ENCODE data around the gene ICA1. TPM values are rescaled to one million over a fixed set of nuclear protein-coding genes. Genes with fewer than 3 reads are reported as not detected.

The ICA1 gene
- total RNA-seq, 1 donor from 2014 or later, result 0.72 TPM

DNA sequence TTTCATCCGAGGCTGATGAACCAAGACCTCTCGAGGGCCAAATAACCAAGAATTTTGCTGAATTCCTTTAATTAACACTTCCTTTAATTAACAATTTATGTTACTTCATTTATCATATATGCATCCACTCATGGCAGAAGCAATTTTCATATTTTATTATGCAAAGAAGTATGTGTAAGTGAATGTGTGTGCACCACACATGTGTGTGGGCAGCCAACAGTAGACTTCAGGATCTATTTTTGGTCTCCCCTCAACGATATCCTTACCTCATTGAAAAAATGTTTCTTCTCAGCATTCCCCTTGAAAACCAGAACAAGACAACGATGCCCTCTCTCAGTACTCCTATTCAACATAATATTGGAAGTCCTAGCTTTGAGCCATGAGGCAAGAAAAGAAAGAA is 96.8 kb downstream of the ICA1 start:
- Mint-ChIP-seq H3K4me1 (no peaks in the 10 kb centered on the region), H3K36me3 (ENCODE audit: low read depth) (no peaks in the 10 kb centered on the region), H3K27ac (no peak overlapping the region), H3K27me3 (peaks cover 8% of the 10 kb centered on the region), H3K4me3 (no peak overlapping the region), H3K9me3 (peaks cover 5% of the 10 kb centered on the region)
- no peak for DNase-seq
- intact Hi-C loops (cut with micrococcal nuclease), result no loop called here

DNA sequence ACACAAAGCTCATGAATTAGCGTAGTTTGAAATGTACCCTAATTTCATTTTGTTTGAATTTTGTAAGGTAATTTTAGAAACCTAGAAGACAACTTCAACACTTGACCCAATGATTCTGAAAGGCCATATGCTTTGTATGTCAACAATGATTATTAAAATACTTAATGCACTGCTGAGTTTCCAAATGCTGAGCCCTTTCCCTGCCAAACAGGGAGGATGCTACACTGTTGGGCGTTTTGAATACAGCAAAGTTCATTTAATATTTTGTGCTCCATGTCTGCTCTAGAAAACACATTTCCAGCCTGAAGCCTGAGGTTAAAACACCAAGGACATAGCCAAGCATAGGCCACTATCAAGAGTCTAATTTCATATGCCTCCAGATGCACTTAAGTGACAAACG is 99.8 kb downstream of the ICA1 start:
- H3K4me1 Mint-ChIP-seq, result no peaks in the 10 kb centered on the region
- intact Hi-C loops (cut with micrococcal nuclease), result no loop called here
- peaks cover 2% of the 10 kb centered on the region for H3K27me3 Mint-ChIP-seq
- H3K27ac Mint-ChIP-seq, result no peak overlapping the region
- no peaks in the 10 kb centered on the region for H3K36me3 Mint-ChIP-seq (ENCODE audit: low read depth)
- no peak for DNase-seq
- no peak overlapping the region for H3K4me3 Mint-ChIP-seq
- peaks cover 5% of the 10 kb centered on the region for H3K9me3 Mint-ChIP-seq

DNA sequence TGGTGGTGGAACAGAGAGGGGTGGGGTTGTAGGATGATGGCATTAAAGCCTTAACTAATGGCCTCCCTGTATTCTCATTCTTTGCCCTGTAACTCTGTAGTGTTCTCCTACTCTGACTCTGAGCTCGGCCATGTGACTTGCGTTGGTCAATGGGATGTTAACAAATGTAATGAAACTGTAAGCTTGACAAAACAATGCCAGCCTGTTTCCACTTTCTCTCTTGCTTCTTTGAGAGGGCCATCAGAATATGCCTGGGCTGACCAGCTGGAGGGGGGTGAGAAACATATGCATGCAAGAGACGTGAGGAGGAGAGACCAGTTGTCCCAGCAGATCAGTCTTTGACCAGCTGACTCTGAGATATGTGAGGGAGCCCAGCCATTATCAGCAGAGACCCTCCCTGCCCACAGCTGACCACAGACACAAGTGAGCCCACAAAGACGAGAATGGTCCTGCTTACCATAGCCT is 100.6 kb downstream of the ICA1 start:
- no peak for DNase-seq
- Mint-ChIP-seq H3K4me1 (no peaks in the 10 kb centered on the region), H3K27me3 (peaks cover 3% of the 10 kb centered on the region), H3K27ac (no peak overlapping the region), H3K4me3 (no peak overlapping the region), H3K9me3 (peaks cover 5% of the 10 kb centered on the region), H3K36me3 (ENCODE audit: low read depth) (no peaks in the 10 kb centered on the region)
- intact Hi-C loops (cut with micrococcal nuclease), result no loop called here

DNA sequence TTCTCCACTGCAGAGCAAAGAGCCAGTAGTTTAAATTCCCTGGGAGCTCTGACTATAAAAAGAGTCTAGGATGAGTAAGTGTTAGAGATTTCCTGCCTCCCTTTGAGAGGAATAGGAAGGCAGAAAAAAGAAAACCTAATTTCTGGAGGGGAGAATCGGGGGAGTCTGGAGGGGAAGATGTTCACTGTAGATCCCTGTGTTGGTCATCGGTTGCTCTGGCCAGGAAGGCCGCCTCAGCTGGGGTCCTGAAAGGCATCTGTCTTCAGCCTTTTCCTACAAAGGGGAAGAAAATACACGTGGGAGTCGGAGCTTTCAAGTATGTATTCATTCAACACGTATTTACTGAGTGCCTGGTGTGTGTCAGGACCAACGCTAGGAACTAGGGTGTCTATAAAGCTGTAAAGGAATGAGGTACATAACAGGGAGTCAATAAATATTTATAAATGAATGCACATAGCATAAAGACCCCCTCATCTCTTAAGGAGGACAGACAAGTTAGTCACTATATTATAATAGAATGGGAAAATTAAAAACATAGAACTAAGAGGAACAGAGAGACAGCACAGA is 101.1 kb downstream of the ICA1 start:
- Mint-ChIP-seq H3K9me3 (peaks cover 5% of the 10 kb centered on the region), H3K27ac (no peak overlapping the region), H3K27me3 (peaks cover 5% of the 10 kb centered on the region), H3K4me3 (no peak overlapping the region), H3K36me3 (ENCODE audit: low read depth) (no peaks in the 10 kb centered on the region), H3K4me1 (no peaks in the 10 kb centered on the region)
- DNase-seq, result no peak
- intact Hi-C loops (cut with micrococcal nuclease), result no loop called here

DNA sequence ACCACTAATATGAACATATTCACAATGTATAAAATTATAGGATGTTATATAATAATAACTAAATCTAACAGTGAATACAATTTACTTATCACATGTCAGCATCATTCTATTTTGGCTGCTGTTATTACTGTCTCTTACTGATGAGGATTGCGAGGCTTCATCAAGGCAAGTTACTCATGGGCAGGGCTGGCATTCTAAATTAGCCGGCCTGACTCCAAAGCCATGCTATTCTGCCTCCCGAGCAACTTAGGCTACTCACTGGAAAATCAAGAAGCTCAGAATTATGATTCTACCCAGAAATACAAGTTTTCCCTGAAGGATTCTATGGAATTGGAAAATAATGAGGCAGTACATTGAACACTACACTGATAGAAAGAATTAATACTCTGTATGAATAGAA is 101.7 kb downstream of the ICA1 start:
- intact Hi-C loops (cut with micrococcal nuclease), result no loop called here
- H3K4me1 Mint-ChIP-seq, result no peaks in the 10 kb centered on the region
- no peak for DNase-seq
- H3K36me3 Mint-ChIP-seq (ENCODE audit: low read depth), result no peaks in the 10 kb centered on the region
- H3K27ac Mint-ChIP-seq, result no peak overlapping the region
- no peak overlapping the region for H3K4me3 Mint-ChIP-seq
- H3K27me3 Mint-ChIP-seq, result peaks cover 5% of the 10 kb centered on the region
- H3K9me3 Mint-ChIP-seq, result peaks cover 5% of the 10 kb centered on the region

DNA sequence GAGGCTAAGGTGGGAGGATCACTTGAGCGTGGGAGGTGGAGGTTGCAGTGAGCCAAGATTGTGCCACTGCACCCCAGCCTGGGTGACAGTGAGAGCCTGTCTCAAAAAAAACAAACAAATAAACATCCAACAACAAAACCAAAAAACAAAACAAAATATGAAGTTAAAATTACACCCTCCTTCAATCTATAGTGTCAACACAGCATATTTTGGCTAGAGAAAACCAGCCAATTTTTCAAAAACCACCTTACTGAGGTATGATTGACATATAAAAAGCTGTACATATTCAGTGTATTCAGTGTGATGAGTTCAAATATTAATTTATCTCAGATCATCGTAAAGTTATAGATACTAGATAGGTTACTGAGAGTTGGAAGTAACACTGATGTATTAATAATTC is 102.4 kb downstream of the ICA1 start:
- intact Hi-C loops (cut with micrococcal nuclease), result no loop called here
- no peak for DNase-seq
- no peaks in the 10 kb centered on the region for H3K36me3 Mint-ChIP-seq (ENCODE audit: low read depth)
- peaks cover 5% of the 10 kb centered on the region for H3K9me3 Mint-ChIP-seq
- H3K4me1 Mint-ChIP-seq, result no peaks in the 10 kb centered on the region
- H3K27ac Mint-ChIP-seq, result no peak overlapping the region
- no peak overlapping the region for H3K4me3 Mint-ChIP-seq
- H3K27me3 Mint-ChIP-seq, result peaks cover 5% of the 10 kb centered on the region

DNA sequence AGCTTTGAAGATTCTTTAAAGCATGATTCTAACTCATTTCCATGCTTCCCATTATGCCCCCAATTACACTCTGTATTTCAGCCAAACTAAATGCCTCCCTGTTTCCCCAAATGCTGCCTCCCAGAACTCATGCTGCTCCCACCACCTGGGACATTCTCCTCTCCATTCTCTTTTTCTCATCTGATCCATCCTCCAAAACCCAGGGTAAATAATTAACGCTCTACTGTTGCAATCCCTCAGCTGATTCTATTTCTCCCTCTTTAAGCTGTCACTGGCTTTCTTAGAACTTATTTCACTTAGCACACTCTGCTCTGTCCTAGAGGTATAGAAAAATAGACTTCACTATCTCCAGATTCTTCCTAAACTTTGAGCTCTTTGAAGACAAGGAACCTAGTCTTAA is 104.7 kb downstream of the ICA1 start:
- peaks cover 11% of the 10 kb centered on the region for H3K9me3 Mint-ChIP-seq
- H3K27ac Mint-ChIP-seq, result no peak overlapping the region
- intact Hi-C loops (cut with micrococcal nuclease), result no loop called here

DNA sequence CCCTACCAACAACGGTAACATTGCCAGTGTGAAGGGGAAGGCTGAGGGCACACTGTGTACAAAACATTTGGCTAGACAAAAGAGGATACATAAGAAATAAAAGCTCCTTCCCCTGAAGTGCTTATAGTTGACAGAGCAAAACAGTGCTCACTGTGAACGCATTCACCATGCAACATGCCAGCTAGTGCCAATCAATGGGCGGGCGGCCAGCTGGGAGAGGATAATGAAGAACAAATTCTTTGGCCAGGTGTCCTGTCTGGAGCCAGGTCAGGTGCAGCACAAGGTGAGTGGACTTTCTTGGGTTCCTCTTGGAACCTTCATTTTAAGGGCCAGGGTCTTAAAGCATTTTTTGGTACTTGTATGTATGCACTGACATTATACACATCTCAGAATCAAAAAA is 106.1 kb downstream of the ICA1 start:
- intact Hi-C loops (cut with micrococcal nuclease), result no loop called here
- DNase-seq, result no peak
- peaks cover 5% of the 10 kb centered on the region for H3K4me1 Mint-ChIP-seq
- H3K4me3 Mint-ChIP-seq, result no peak overlapping the region
- H3K27ac Mint-ChIP-seq, result no peak overlapping the region
- peaks cover 8% of the 10 kb centered on the region for H3K36me3 Mint-ChIP-seq (ENCODE audit: low read depth)
- H3K9me3 Mint-ChIP-seq, result peaks cover 20% of the 10 kb centered on the region
- peaks cover 5% of the 10 kb centered on the region for H3K27me3 Mint-ChIP-seq

More for the DNA sequence above, 104.7 kb downstream of the ICA1 start:
- no peak for DNase-seq
- peaks cover 5% of the 10 kb centered on the region for H3K27me3 Mint-ChIP-seq
- no peak overlapping the region for H3K4me3 Mint-ChIP-seq
- peaks cover 5% of the 10 kb centered on the region for H3K4me1 Mint-ChIP-seq
- H3K36me3 Mint-ChIP-seq (ENCODE audit: low read depth), result peaks cover 8% of the 10 kb centered on the region

DNA sequence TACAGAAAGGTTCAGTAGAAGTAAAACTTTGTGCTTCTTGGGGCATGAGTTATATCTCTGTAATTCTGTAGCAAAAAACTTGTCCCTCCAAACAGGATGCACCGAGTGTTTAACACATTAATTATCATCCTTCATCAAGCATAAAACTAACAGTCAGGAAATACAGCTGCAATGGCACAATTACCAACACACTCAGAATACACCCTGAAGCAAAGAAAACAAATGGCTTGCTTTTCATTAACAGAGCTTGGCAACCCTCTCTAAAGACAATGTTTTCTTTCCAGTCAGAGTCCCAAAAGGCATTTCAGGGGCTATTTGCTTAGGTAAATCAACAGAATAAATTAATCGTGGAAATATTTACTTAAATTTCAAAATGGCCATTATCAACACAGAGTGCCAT is 107.7 kb downstream of the ICA1 start:
- no peak for DNase-seq
- Mint-ChIP-seq H3K4me1 (peaks cover 7% of the 10 kb centered on the region), H3K27me3 (peaks cover 5% of the 10 kb centered on the region), H3K4me3 (no peak overlapping the region), H3K36me3 (ENCODE audit: low read depth) (peaks cover 8% of the 10 kb centered on the region), H3K9me3 (peaks cover 20% of the 10 kb centered on the region), H3K27ac (no peak overlapping the region)
- intact Hi-C loops (cut with micrococcal nuclease), result no loop called here

DNA sequence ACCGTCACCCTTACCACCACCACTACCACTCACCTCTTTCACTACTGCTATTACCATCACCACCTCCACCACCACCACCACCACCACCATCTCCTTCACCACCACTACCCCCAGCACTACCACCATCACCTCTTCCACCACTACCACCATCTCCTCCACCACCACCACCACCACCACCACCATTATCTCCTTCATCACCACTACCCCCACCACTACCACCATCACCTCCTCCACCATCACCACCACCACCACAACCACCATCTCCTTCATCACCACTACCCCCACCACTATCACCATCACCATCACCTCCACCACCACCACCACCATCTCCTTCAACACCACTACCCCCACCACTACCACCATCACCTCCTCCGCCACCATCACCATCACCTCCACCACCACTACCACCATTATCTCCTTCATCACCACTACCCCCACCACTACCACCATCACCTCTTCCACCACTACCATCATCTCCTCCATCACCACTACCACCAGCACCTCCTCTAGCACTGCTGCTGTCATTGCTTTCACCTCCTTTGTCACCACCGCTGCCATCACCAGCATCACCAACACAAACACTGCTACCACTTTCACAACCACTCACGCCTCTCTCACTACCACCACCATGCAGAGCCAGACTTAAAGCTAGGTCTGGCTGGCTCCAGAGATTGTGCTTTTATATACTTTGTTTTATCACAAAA is 109.3 kb downstream of the ICA1 start:
- H3K4me3 Mint-ChIP-seq, result no peak overlapping the region
- intact Hi-C loops (cut with micrococcal nuclease), result no loop called here
- no peak overlapping the region for H3K27ac Mint-ChIP-seq

DNA sequence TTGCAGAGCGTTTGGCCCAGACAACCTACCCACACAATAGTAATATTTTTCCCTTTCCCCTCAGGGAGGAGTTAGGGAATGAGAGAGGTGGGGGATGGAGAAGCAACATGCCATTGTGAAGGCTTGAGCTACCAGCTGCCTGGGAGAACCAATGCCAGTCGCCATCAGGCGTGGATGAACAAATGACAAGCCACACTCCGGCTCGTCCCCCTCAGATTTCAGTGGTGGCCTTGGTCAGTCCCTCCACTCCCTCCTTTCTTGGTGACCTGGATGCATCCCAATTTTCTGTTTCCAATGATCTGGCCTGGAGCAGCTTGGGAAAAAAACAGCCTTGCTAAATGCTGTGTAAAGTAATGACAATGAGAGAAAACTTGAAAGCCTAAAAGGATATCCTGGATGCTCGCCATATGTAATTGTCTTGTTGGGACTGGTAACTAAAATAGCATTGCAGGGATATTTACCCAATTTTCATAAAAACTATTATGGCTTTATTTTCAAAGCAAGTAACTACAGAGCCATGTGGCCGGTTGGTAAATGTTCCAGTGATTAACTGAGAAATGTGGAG is 110.7 kb downstream of the ICA1 start:
- H3K4me1 Mint-ChIP-seq, result peaks cover 14% of the 10 kb centered on the region
- H3K9me3 Mint-ChIP-seq, result peaks cover 20% of the 10 kb centered on the region
- H3K36me3 Mint-ChIP-seq (ENCODE audit: low read depth), result peaks cover 8% of the 10 kb centered on the region
- intact Hi-C loops (cut with micrococcal nuclease), result no loop called here
- no peak overlapping the region for H3K27ac Mint-ChIP-seq
- no peak for DNase-seq
- no peak overlapping the region for H3K4me3 Mint-ChIP-seq
- peaks cover under 1% of the 10 kb centered on the region for H3K27me3 Mint-ChIP-seq

More for the DNA sequence above, 109.3 kb downstream of the ICA1 start:
- Mint-ChIP-seq H3K36me3 (ENCODE audit: low read depth) (peaks cover 8% of the 10 kb centered on the region), H3K27me3 (peaks cover 5% of the 10 kb centered on the region), H3K9me3 (peaks cover 20% of the 10 kb centered on the region), H3K4me1 (peaks cover 14% of the 10 kb centered on the region)
- no peak for DNase-seq

DNA sequence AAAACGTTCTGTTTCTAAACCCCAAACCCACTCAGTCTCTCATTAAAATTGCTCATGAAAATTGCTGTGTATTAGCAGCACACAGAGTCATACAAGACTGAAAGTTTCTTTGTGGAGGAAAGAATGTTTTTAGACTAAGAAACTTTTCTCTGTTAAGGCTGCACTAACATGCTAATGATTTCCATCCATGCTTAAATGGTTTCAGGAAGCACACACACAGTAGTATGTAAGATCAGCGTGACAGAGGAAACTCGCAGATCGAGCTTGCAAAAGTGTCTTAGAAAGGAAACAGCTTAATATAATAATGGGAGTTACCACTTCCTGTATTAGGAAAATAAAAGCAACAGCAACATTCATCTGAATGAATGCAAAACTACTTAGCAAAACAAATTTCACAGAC is 112.7 kb downstream of the ICA1 start:
- H3K27ac Mint-ChIP-seq, result no peak overlapping the region
- peaks cover 16% of the 10 kb centered on the region for H3K4me1 Mint-ChIP-seq
- H3K27me3 Mint-ChIP-seq, result no peaks in the 10 kb centered on the region
- no peak for DNase-seq
- no peak overlapping the region for H3K4me3 Mint-ChIP-seq
- peaks cover 20% of the 10 kb centered on the region for H3K9me3 Mint-ChIP-seq
- peaks cover 8% of the 10 kb centered on the region for H3K36me3 Mint-ChIP-seq (ENCODE audit: low read depth)
- intact Hi-C loops (cut with micrococcal nuclease), result no loop called here

DNA sequence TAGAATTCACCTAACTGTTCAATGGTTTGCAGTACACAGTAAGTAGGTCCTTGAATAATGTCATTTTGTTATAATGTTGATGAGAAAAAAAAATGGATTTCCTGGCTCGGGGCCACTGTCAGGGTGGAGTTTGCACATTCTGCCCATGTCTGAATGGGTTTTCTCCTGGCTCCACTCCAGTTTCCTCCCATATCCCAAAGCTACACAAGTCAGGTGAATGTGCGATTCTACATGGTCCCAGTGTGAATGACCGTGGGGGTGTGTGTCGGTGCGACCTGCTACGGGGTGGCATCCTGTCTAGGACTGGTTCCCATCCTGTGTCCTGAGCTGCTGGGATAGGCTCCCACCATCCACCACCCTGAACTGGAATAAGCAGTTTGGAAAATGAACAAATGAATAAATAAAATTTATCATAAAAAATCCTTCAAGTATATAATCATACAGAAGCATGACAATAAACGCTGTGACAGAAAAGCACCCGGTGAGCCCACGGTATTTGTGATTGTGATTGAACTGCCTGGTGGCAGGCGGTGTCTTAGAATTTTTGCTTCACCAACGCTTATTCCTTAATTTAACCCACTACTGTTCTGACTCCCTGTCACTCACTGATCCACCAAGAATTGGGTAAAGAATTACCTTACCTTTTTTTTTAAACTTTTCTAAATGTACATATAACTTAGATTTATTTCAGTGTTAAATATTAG is 114.1 kb downstream of the ICA1 start:
- H3K27ac Mint-ChIP-seq, result no peak overlapping the region
- H3K36me3 Mint-ChIP-seq (ENCODE audit: low read depth), result peaks cover 4% of the 10 kb centered on the region
- no peaks in the 10 kb centered on the region for H3K27me3 Mint-ChIP-seq
- no peak for DNase-seq
- peaks cover 22% of the 10 kb centered on the region for H3K4me1 Mint-ChIP-seq
- no peak overlapping the region for H3K4me3 Mint-ChIP-seq
- intact Hi-C loops (cut with micrococcal nuclease), result no loop called here
- H3K9me3 Mint-ChIP-seq, result peaks cover 15% of the 10 kb centered on the region

DNA sequence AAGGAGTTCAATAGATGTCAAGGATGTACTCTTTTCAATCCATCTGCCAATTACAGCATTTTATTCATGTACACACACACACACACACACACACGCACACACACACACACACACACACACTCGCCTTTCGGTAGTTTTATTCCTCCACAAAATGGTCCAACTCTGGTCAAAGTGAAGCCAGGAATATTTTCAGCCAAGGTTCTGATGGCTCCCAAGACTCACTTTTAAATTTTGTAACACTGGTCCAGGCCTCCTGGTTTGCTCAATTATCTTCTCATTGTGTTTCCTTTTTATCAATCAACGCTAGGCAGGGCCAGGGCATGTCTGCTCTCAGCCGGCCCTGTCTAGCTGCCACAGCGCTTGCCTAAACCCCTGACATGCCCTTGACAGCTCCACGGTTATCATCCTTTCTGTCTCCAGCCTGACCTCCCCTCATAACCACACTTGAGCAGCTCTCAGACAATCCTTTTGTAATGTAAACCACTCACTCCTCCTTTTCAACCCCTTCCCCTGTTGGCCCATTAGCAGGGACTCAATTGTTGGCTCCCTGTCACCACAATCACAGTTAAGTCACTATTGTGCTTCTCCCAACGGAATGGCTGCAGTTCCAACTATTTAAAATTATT is 115.1 kb downstream of the ICA1 start:
- Mint-ChIP-seq H3K9me3 (peaks cover 7% of the 10 kb centered on the region), H3K4me1 (peaks cover 20% of the 10 kb centered on the region), H3K27me3 (no peaks in the 10 kb centered on the region), H3K36me3 (ENCODE audit: low read depth) (no peaks in the 10 kb centered on the region), H3K27ac (no peak overlapping the region), H3K4me3 (no peak overlapping the region)
- no peak for DNase-seq
- intact Hi-C loops (cut with micrococcal nuclease), result no loop called here

Data from activated CD4-positive, alpha-beta T cell treated with anti-CD3 and anti-CD28 coated beads, Interleukin-2, amount 10 ng/mL, durations not matched to agents 24 days and 14 days (primary cell).